GM12878 (cell line): Measurements from ENCODE around the gene HDDC2. TPM values are rescaled to one million over a fixed set of nuclear protein-coding genes. Genes with fewer than 3 reads are reported as not detected.

ENCODE experiments used
- ATAC-seq: fragments of 200-7000 bp; cut with Tn5 transposase; 3 replicates; pipeline ENCODE4 v1.9.1; 2020; ENCODE audit warnings: mild to moderate bottlenecking, moderate library complexity
- BruUV-seq: library from RNA; stranded (reverse); fragments of 400-500 nt; replicated peaks from 2 replicates; lab custom pipeline; 2021; lab: Mats Ljungman, UMichigan
- CTCF ChIA-PET: fragments of 300-600 bp; sonication (Branson Sonifier 250); formaldehyde crosslinking; extraction: SDS; loops from one replicate; lab custom pipeline; 2021; ENCODE audit warnings: inconsistent platforms; lab: Yijun Ruan, JAX
- POLR2A ChIA-PET: fragments of 350-600 bp; formaldehyde crosslinking; extraction: SDS; loops from one replicate; lab custom pipeline; 2021; ENCODE audit warnings: inconsistent platforms; lab: Charles Lee
- RAD21 ChIA-PET: fragments of 300-600 bp; sonication (Branson Sonifier 250); formaldehyde crosslinking; loops from one replicate; lab custom pipeline; 2023; ENCODE audit warnings: antibody characterized with exemption; ENCODE audit not compliant: unreplicated experiment; lab: Charles Lee
- SMC1A ChIA-PET: fragments of 300-600 bp; sonication (Branson Sonifier 250); formaldehyde crosslinking; loops from one replicate; lab custom pipeline; 2023; ENCODE audit not compliant: unreplicated experiment, uncharacterized antibody; lab: Charles Lee
- DNase-seq: peaks from one replicate; pipeline ENCODE4 v3.0.0-alpha.2; 2011; ENCODE audit warnings: low read depth, low spot score
- FAIRE-seq: peaks from 3 replicates; lab custom pipeline; 2011; peaks lifted over from hg19 to GRCh38; lab: Jason Lieb, UNC
- H2AFZ ChIP-seq: 2 replicates; pipeline ENCODE4 v1.6.0; 2011; ENCODE audit warnings: low read depth, low read length, control low read depth; ENCODE audit not compliant: control insufficient read depth
- H3K27ac ChIP-seq: 2 replicates; pipeline ENCODE4 v1.5.1; 2011; ENCODE audit warnings: control low read depth; ENCODE audit not compliant: control insufficient read depth, insufficient read depth
- H3K27me3 ChIP-seq, 2 experiments: replicated peaks in 1 of 2; 2 replicates each; pipeline versions ENCODE4 v1.6.0 to v1.6.1; 2011; ENCODE audit warnings: low read length in 1 of 2; ENCODE audit not compliant: control insufficient read depth in 2 of 2, insufficient read depth in 2 of 2
- H3K36me3 ChIP-seq, 2 experiments: 2 replicates each; pipeline ENCODE4 v1.5.1; 2011; ENCODE audit warnings: low read length in 1 of 2; ENCODE audit not compliant: control insufficient read depth in 2 of 2, insufficient read depth in 2 of 2
- H3K4me1 ChIP-seq: 2 replicates; pipeline ENCODE4 v1.6.1; 2011; ENCODE audit warnings: mild to moderate bottlenecking, low read length, moderate library complexity, mixed read lengths; ENCODE audit not compliant: control insufficient read depth, insufficient read depth
- H3K4me2 ChIP-seq: 2 replicates; pipeline ENCODE4 v1.6.0; 2011; ENCODE audit warnings: control low read depth; ENCODE audit not compliant: control insufficient read depth, insufficient read depth
- H3K4me3 ChIP-seq: fragments of 200-600 bp; sonication (generic); 2 replicates; pipeline ENCODE4 v1.5.1; 2016
- H3K79me2 ChIP-seq: 2 replicates; pipeline ENCODE4 v1.6.0; 2011; ENCODE audit warnings: low read length; ENCODE audit not compliant: control insufficient read depth, insufficient read depth
- H3K9ac ChIP-seq: 2 replicates; pipeline ENCODE4 v1.8.0; 2011; ENCODE audit warnings: low read length, control low read depth, mixed read lengths; ENCODE audit not compliant: control insufficient read depth, insufficient read depth
- H3K9me3 ChIP-seq: replicated peaks from 3 replicates; pipeline ENCODE4 v1.5.1; 2011; ENCODE audit warnings: mild to moderate bottlenecking, low read length; ENCODE audit not compliant: control insufficient read depth, insufficient read depth
- H4K20me1 ChIP-seq: 2 replicates; pipeline ENCODE4 v1.6.0; 2011; ENCODE audit not compliant: control insufficient read depth, insufficient read depth
- ASH2L ChIP-seq: fragments of 300-600, 200-600 bp; sonication (generic); IDR thresholded peaks from 2 replicates; pipeline ENCODE4 v1.6.1; 2017; ENCODE audit warnings: low read depth, mild to moderate bottlenecking, borderline replicate concordance
- ATF7 ChIP-seq: fragments of 450-650 bp; IDR thresholded peaks from 2 replicates; pipeline ENCODE4 v1.6.1; 2016; ENCODE audit warnings: low read depth, mild to moderate bottlenecking
- FOXM1 ChIP-seq: IDR thresholded peaks from 2 replicates; pipeline ENCODE4 v1.6.1; 2012; ENCODE audit warnings: low read depth, mild to moderate bottlenecking, inconsistent platforms, low read length, moderate library complexity
- GABPA ChIP-seq: IDR thresholded peaks from 2 replicates; pipeline ENCODE4 v1.6.1; 2014; ENCODE audit warnings: antibody characterized with exemption, low read depth, mild to moderate bottlenecking, inconsistent platforms
- HDAC6 ChIP-seq: fragments of 200-600 bp; sonication (generic); IDR thresholded peaks from one replicate; pipeline ENCODE4 v1.8.0; 2017; ENCODE audit warnings: antibody characterized with exemption; ENCODE audit not compliant: unreplicated experiment
- KDM1A ChIP-seq: fragments of 200-600 bp; sonication (generic); IDR thresholded peaks from 2 replicates; pipeline ENCODE4 v1.6.1; 2016; ENCODE audit warnings: borderline replicate concordance
- MAX ChIP-seq: IDR thresholded peaks from 2 replicates; pipeline ENCODE4 v1.6.1; 2012; ENCODE audit warnings: low read depth, low read length, improper control_type of control experiment
- MYB ChIP-seq: fragments of 150-350 bp; IDR thresholded peaks from 2 replicates; pipeline ENCODE4 v1.6.1; 2014; ENCODE audit warnings: mild to moderate bottlenecking, low read depth, low read length, borderline replicate concordance
- TAF1 ChIP-seq: IDR thresholded peaks from 2 replicates; pipeline ENCODE4 v1.6.1; 2011; ENCODE audit warnings: mild to moderate bottlenecking, low read depth, low read length, borderline replicate concordance
- WRNIP1 ChIP-seq: IDR thresholded peaks from 2 replicates; pipeline ENCODE4 v1.6.1; 2011; ENCODE audit warnings: low read depth, low read length, improper control_type of control experiment, borderline replicate concordance
- YY1 ChIP-seq: IDR thresholded peaks from 2 replicates; pipeline ENCODE4 v1.6.1; 2011; ENCODE audit warnings: low read depth, mild to moderate bottlenecking, low read length
- ZNF207 ChIP-seq: fragments of 450-650 bp; IDR thresholded peaks from 2 replicates; pipeline ENCODE4 v1.6.1; 2014; ENCODE audit warnings: antibody characterized with exemption, mild to moderate bottlenecking, borderline replicate concordance
- ZSCAN29 ChIP-seq: fragments of 450-650 bp; IDR thresholded peaks from 2 replicates; pipeline ENCODE4 v1.6.1; 2017; ENCODE audit warnings: mild to moderate bottlenecking, moderate library complexity
- WGBS: methylation state at CpG from one replicate; pipeline ENCODE4 v1.1.6; 2016; ENCODE audit warnings: low lambda C conversion rate; ENCODE audit not compliant: insufficient replicate concordance, insufficient coverage; ENCODE audit errors: missing lambda C conversion rate; 5-methylcytosine and 5-hydroxymethylcytosine counted together
- in situ Hi-C: fragments of 300-500 bp; cut with MboI; formaldehyde crosslinking; loops from 9 replicates; pipeline ENCODE4 v1.14.3; 2018; ENCODE audit warnings: mixed read lengths
- intact Hi-C: fragments of 100-400 bp; cut with micrococcal nuclease; formaldehyde crosslinking; loops from one replicate; pipeline ENCODE4 v1.14.2; 2022; ENCODE audit not compliant: unreplicated experiment
- polyA plus RNA-seq, 11 experiments: library from polyadenylated mRNA; depleted of rRNA in 4 of 11; unstranded in 6 of 11; stranded (reverse) in 5 of 11; fragments of >200 nt; fragmentation: Nextera tagmentation in 4 of 11; fragmentation: Illumina TruSeq in 1 of 11; extraction: Ambion mirVana in 4 of 11; extraction: Trizol in 1 of 11; gene quantifications; 1 replicate in 1 of 11; 2 replicates in 10 of 11; pipeline versions ENCODE4 v1.2.1 to v1.2.3, GENCODE V29; 2011 to 2016; ENCODE audit warnings: inconsistent platforms in 2 of 11, missing spikeins in 2 of 11, low read depth in 1 of 11
- total RNA-seq, 4 experiments: library from RNA; depleted of rRNA in 3 of 4; stranded (reverse); fragments of >200 nt in 3 of 4; fragmentation: Illumina TruSeq in 1 of 4; extraction: Trizol in 1 of 4; gene quantifications; 2 replicates each; pipeline versions ENCODE4 v1.2.1 to v1.2.3, GENCODE V29; 2013 to 2021

HDDC2 gene
- total and polyA plus RNA-seq, 10 of the 15 experiments (the other 5 are each of a cell fraction or from before 2014, with no cell fraction given): 54.5 to 148 (median 92.7) TPM

GRCh38 chr6:125268765-125269164, 33.0 kb downstream of the HDDC2 start:
- CTCF ChIA-PET: interaction anchor here (1.2 kb wide), 1 partner anchor 45 kb away, joined by 4 read pairs; no protein-coding TSS in a partner anchor
- ATAC-seq: no peak
- no peak overlapping the region for H3K9ac ChIP-seq
- no peak overlapping the region for H3K4me2 ChIP-seq
- RAD21 ChIA-PET: no interaction called here
- H3K9me3 ChIP-seq: no peaks in the 10 kb centered on the region
- no peaks in the 10 kb centered on the region for H3K79me2 ChIP-seq
- H3K27me3 ChIP-seq: no peaks in the 10 kb centered on the region
- WGBS: 94% methylated on average over 4 of the region's 4 CpGs
- no peaks in the 10 kb centered on the region for H3K4me1 ChIP-seq
- H4K20me1 ChIP-seq: no peaks in the 10 kb centered on the region
- H2AFZ ChIP-seq: no peak overlapping the region
- in situ Hi-C loops (no loop called here), intact Hi-C loops (no loop called here)
- no peak for DNase-seq
- H3K36me3 ChIP-seq: peaks cover 4 to 6% of the 10 kb centered on the region in 2 experiments; a peak in 3 of 4 replicates
- H3K27ac ChIP-seq: no peak overlapping the region
- TF ChIP-seq ZSCAN29 (no peak), ATF7 (no peak), YY1 (no peak), TAF1 (no peak), WRNIP1 (no peak), MYB (no peak), MAX (no peak), HDAC6 (no peak), ASH2L (no peak), GABPA (no peak), FOXM1 (no peak), ZNF207 (no peak), KDM1A (no peak)
- BruUV-seq: no TSS peak
- SMC1A ChIA-PET: interaction anchor here (0.6 kb wide), 1 partner anchor 10 kb away, joined by 3 read pairs; no protein-coding TSS in a partner anchor
- no peak for FAIRE-seq
- POLR2A ChIA-PET: no interaction called here
- H3K4me3 ChIP-seq: no peak overlapping the region
